ENCODE data around the gene VPS45. TPM values are rescaled to one million over a fixed set of nuclear protein-coding genes. Genes with fewer than 3 reads are reported as not detected.

The VPS45 gene
- polyA plus RNA-seq, 3 donors: 36.0 to 41.9 (median 36.8) TPM

- Mint-ChIP-seq H3K27ac (no peak overlapping the region), H3K27me3 (ENCODE audit: low read depth in 3 of 3) (peaks cover 2 to 5% (median 5%) of the 10 kb centered on the region in 3 donors), H3K9me3 (peaks cover 0 to 3% (median 0%) of the 10 kb centered on the region in 7 donors), H3K36me3 (no peaks in the 10 kb centered on the region), H3K4me3 (no peak overlapping the region), H3K4me1 (peaks cover 22% of the 10 kb centered on the region)
- TF ChIP-seq, protein P1, sequence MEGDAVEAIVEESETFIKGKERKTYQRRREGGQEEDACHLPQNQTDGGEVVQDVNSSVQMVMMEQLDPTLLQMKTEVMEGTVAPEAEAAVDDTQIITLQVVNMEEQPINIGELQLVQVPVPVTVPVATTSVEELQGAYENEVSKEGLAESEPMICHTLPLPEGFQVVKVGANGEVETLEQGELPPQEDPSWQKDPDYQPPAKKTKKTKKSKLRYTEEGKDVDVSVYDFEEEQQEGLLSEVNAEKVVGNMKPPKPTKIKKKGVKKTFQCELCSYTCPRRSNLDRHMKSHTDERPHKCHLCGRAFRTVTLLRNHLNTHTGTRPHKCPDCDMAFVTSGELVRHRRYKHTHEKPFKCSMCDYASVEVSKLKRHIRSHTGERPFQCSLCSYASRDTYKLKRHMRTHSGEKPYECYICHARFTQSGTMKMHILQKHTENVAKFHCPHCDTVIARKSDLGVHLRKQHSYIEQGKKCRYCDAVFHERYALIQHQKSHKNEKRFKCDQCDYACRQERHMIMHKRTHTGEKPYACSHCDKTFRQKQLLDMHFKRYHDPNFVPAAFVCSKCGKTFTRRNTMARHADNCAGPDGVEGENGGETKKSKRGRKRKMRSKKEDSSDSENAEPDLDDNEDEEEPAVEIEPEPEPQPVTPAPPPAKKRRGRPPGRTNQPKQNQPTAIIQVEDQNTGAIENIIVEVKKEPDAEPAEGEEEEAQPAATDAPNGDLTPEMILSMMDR (IDR thresholded peaks at IDR 0.05): no peak
- Histone ChIP-seq H3K4me2 (replicated peaks; ENCODE audit: extremely low read depth, low read length, poor library complexity, severe bottlenecking) (no peak overlapping the region), H3K27ac (ENCODE audit: low read depth in 1 of 2, low read length in 2 of 2) (no peak overlapping the region), H3K79me2 (ENCODE audit: insufficient read depth, low read length) (no peaks in the 10 kb centered on the region), H3K4me1 (ENCODE audit: control insufficient read depth in 1 of 2, insufficient read depth in 2 of 2, low read length in 2 of 2) (peaks cover 18 to 31% of the 10 kb centered on the region in 2 donors), H3K9ac (ENCODE audit: insufficient read depth, low read length, poor library complexity, severe bottlenecking) (no peak overlapping the region), H4K20me1 (ENCODE audit: insufficient read depth, low read length) (no peaks in the 10 kb centered on the region), H2AFZ (ENCODE audit: insufficient read depth, low read depth, low read length, poor library complexity, severe bottlenecking) (no peak overlapping the region), H3K9me3 (replicated peaks in 1 of 2; ENCODE audit: control insufficient read depth in 1 of 2, insufficient read depth in 1 of 2, low read length in 2 of 2) (no peaks in the 10 kb centered on the region), H3K4me3 (replicated peaks in 1 of 3; ENCODE audit: low read depth in 2 of 3, low read length in 3 of 3) (no peak overlapping the region), H3K27me3 (ENCODE audit: control insufficient read depth in 2 of 2, insufficient read depth in 2 of 2, low read length in 2 of 2) (no peaks in the 10 kb centered on the region), H3K36me3 (replicated peaks in 1 of 2; ENCODE audit: control insufficient read depth in 1 of 2, insufficient read depth in 2 of 2, low read length in 2 of 2) (no peaks in the 10 kb centered on the region)
- DNase-seq: no peak
- 13% methylated on average over 1 of the region's 3 CpGs for WGBS (ENCODE audit: insufficient coverage)
- intact Hi-C loops (cut with micrococcal nuclease): no loop called here
These were observed 5.9 kb upstream of the VPS45 start for GRCh38 chr1:150061632-150062101.

GRCh38 chr1:150062113-150062512 lies 5.5 kb upstream of the VPS45 start:
- Mint-ChIP-seq H3K4me1 (peaks cover 20% of the 10 kb centered on the region), H3K27ac (no peak overlapping the region), H3K9me3 (peaks cover 0 to 3% (median 0%) of the 10 kb centered on the region in 7 donors), H3K36me3 (no peaks in the 10 kb centered on the region), H3K27me3 (ENCODE audit: low read depth in 3 of 3) (peaks cover 2 to 5% (median 5%) of the 10 kb centered on the region in 3 donors), H3K4me3 (peak overlapping the region in 1 of 2 donors; percentile 26)
- Histone ChIP-seq H3K9ac (ENCODE audit: insufficient read depth, low read length, poor library complexity, severe bottlenecking) (no peak overlapping the region), H3K36me3 (replicated peaks in 1 of 2; ENCODE audit: control insufficient read depth in 1 of 2, insufficient read depth in 2 of 2, low read length in 2 of 2) (no peaks in the 10 kb centered on the region), H4K20me1 (ENCODE audit: insufficient read depth, low read length) (no peaks in the 10 kb centered on the region), H2AFZ (ENCODE audit: insufficient read depth, low read depth, low read length, poor library complexity, severe bottlenecking) (no peak overlapping the region), H3K4me1 (ENCODE audit: control insufficient read depth in 1 of 2, insufficient read depth in 2 of 2, low read length in 2 of 2) (peaks cover 18 to 31% of the 10 kb centered on the region in 2 donors), H3K9me3 (replicated peaks in 1 of 2; ENCODE audit: control insufficient read depth in 1 of 2, insufficient read depth in 1 of 2, low read length in 2 of 2) (no peaks in the 10 kb centered on the region), H3K79me2 (ENCODE audit: insufficient read depth, low read length) (peaks cover under 1% of the 10 kb centered on the region), H3K4me3 (replicated peaks in 1 of 3; ENCODE audit: low read depth in 2 of 3, low read length in 3 of 3) (no peak overlapping the region), H3K27me3 (ENCODE audit: control insufficient read depth in 2 of 2, insufficient read depth in 2 of 2, low read length in 2 of 2) (no peaks in the 10 kb centered on the region), H3K4me2 (replicated peaks; ENCODE audit: extremely low read depth, low read length, poor library complexity, severe bottlenecking) (no peak overlapping the region), H3K27ac (ENCODE audit: low read depth in 1 of 2, low read length in 2 of 2) (no peak overlapping the region)
- intact Hi-C loops (cut with micrococcal nuclease): no loop called here
- WGBS (ENCODE audit: insufficient coverage): no CpG with 5 or more reads among the region's 4 CpGs
- no peak for DNase-seq
- TF ChIP-seq, protein P1 (IDR thresholded peaks at IDR 0.05): no peak

Measured in CD14-positive monocyte (primary cell).